ENCODE results near the gene DNAI2. TPM values are rescaled to one million over a fixed set of nuclear protein-coding genes. Genes with fewer than 3 reads are reported as not detected.
A peak's percentile ranks its signal among the peaks of the same experiment; 100 is the strongest.

The DNAI2 gene
- total and polyA plus RNA-seq, 12 donors = 0.06 to 0.26 (median 0.14) TPM; not detected in 9

GRCh38 chr17:74362069-74362405 is 88.0 kb downstream of the DNAI2 start:
- Histone ChIP-seq H3K36me3 (replicated peaks in 1 of 2) (no peaks in the 10 kb centered on the region), H3K4me1 (replicated peaks in 1 of 2) (no peaks in the 10 kb centered on the region), H3K27ac (peak overlapping the region in 1 of 5 donors; percentile 26), H3K9me3 (replicated peaks in 1 of 3) (no peaks in the 10 kb centered on the region), H3K27me3 (peaks cover 42% of the 10 kb centered on the region), H3K4me3 (no peak overlapping the region)
- intact Hi-C loops (cut with DNase I) = loop anchor here (5.0 to 10.0 kb wide), 2 partner anchors 60 to 147 kb away; partner anchors contain the start of gene TTYH2 (in 1 of the 2)
- WGBS, 4 donors = 12 to 32% (median 15%) methylated on average over 1 to 9 of the region's 9 CpGs
- DNase-seq = no peak
- TF ChIP-seq POLR2A (IDR thresholded peaks at IDR 0.05) (no peak), CTCF (IDR thresholded peaks at IDR 0.05) (no peak)

- no peaks in the 10 kb centered on the region for H3K36me3 ChIP-seq (replicated peaks in 1 of 2)
- H3K27me3 ChIP-seq = peaks cover 33% of the 10 kb centered on the region
- no peaks in the 10 kb centered on the region for H3K9me3 ChIP-seq (replicated peaks in 1 of 3)
- no peak overlapping the region for H3K27ac ChIP-seq
- DNase-seq = no peak
- 43 to 58% (median 54%) methylated on average over 10 to 14 of the region's 14 CpGs for WGBS, 4 donors
- no peak overlapping the region for H3K4me3 ChIP-seq
- intact Hi-C loops (cut with DNase I) = loop anchor here (5.0 to 10.0 kb wide), 2 partner anchors 61 to 148 kb away; partner anchors contain the start of gene TTYH2 (in 1 of the 2)
- TF ChIP-seq CTCF (IDR thresholded peaks at IDR 0.05) (no peak), POLR2A (IDR thresholded peaks at IDR 0.05) (no peak)
- H3K4me1 ChIP-seq (replicated peaks in 1 of 2) = no peaks in the 10 kb centered on the region
Observed at GRCh38 chr17:74362810-74363498, 88.9 kb downstream of the DNAI2 start.

Other genes starting within 250 kb of the DNAI2 start
- gene RPL38, start 70.6 kb upstream of the DNAI2 start, total RNA-seq = 1,000 to 10,000 TPM in 1 of 9 donors, 100 to 1,000 TPM in 8; 136 to 1,558 (median 716) TPM
- 1,000 to 10,000 TPM in 2 of 3 donors, 100 to 1,000 TPM in 1; 998 to 1,921 (median 1,717) TPM for gene RPL38, start 70.6 kb upstream of the DNAI2 start, polyA plus RNA-seq
- 10 to 100 TPM in 4 of 9 donors, 1 to 10 TPM in 5; 3.7 to 24.0 (median 9.7) TPM for gene TTYH2, start 60.7 kb upstream of the DNAI2 start, total RNA-seq
- 10 to 100 TPM in 1 of 3 donors, 1 to 10 TPM in 2; 2.9 to 40.5 (median 5.6) TPM for gene TTYH2, start 60.7 kb upstream of the DNAI2 start, polyA plus RNA-seq
- gene KIF19, start 52.0 kb downstream of the DNAI2 start, total RNA-seq = under 1 TPM in 8 of 9 donors, not detected in 1; 0.06 to 0.69 (median 0.29) TPM
- 1 to 10 TPM in 1 of 3 donors, under 1 TPM in 1, not detected in 1; 0.64 to 1.7 TPM for gene KIF19, start 52.0 kb downstream of the DNAI2 start, polyA plus RNA-seq
- 1 to 10 TPM in 2 of 9 donors, under 1 TPM in 3, not detected in 4; 0.11 to 1.1 (median 0.69) TPM for gene BTBD17, start 87.6 kb downstream of the DNAI2 start, total RNA-seq
- gene BTBD17, start 87.6 kb downstream of the DNAI2 start, polyA plus RNA-seq = under 1 TPM; 0.10 to 0.72 (median 0.24) TPM
- gene GPR142, start 93.3 kb downstream of the DNAI2 start, total RNA-seq = not detected
- under 1 TPM in 1 of 3 donors, not detected in 2; 0.13 TPM for gene GPR142, start 93.3 kb downstream of the DNAI2 start, polyA plus RNA-seq
- 10 to 100 TPM; 20.1 to 67.2 (median 33.8) TPM for gene GPRC5C, start 157.9 kb downstream of the DNAI2 start, total RNA-seq
- gene GPRC5C, start 157.9 kb downstream of the DNAI2 start, polyA plus RNA-seq = 10 to 100 TPM in 2 of 3 donors, 1 to 10 TPM in 1; 2.7 to 29.8 (median 18.2) TPM
- 10 to 100 TPM in 6 of 9 donors, 1 to 10 TPM in 3; 1.6 to 26.6 (median 15.1) TPM for gene CD300A, start 192.4 kb downstream of the DNAI2 start, total RNA-seq
- 10 to 100 TPM in 1 of 3 donors, 1 to 10 TPM in 2; 7.3 to 11.7 (median 8.5) TPM for gene CD300A, start 192.4 kb downstream of the DNAI2 start, polyA plus RNA-seq